H1 (cell line): ENCODE data around the gene BCAS1. TPM values are rescaled to one million over a fixed set of nuclear protein-coding genes. Genes with fewer than 3 reads are reported as not detected.

Experiments used
- CTCF ChIA-PET: fragments of 300-600 bp; sonication (Branson Sonifier 250); formaldehyde crosslinking; loops from one replicate; lab custom pipeline; 2021; ENCODE audit not compliant: partially characterized antibody; lab: Charles Lee
- POLR2A ChIA-PET: fragments of 300-600 bp; sonication (Branson Sonifier 250); formaldehyde crosslinking; loops from one replicate; lab custom pipeline; 2021; ENCODE audit warnings: inconsistent platforms; ENCODE audit not compliant: partially characterized antibody; lab: Charles Lee
- DNase-seq, 2 experiments: peaks; one replicate each; pipeline versions ENCODE4 v3.0.0 to v3.0.0-alpha.2; 2010 to 2022; ENCODE audit warnings: low spot score in 2 of 2, low read depth in 1 of 2, mixed read lengths in 1 of 2
- FAIRE-seq: peaks from 2 replicates; lab custom pipeline; 2011; peaks lifted over from hg19 to GRCh38; lab: Jason Lieb, UNC
- H2AFZ ChIP-seq: 2 replicates; pipeline ENCODE4 v1.8.1; 2012; ENCODE audit warnings: low read length, inconsistent platforms
- H2AK5ac ChIP-seq: 2 replicates; pipeline ENCODE4 v1.6.1; 2013; ENCODE audit warnings: low read depth, low read length
- H2BK120ac ChIP-seq: replicated peaks from 2 replicates; pipeline ENCODE3; 2013; ENCODE audit warnings: low read depth, low read length, inconsistent platforms
- H2BK12ac ChIP-seq: 2 replicates; pipeline ENCODE4 v1.6.1; 2013; ENCODE audit warnings: low read depth, low read length
- H2BK15ac ChIP-seq: 2 replicates; pipeline ENCODE4 v1.6.1; 2013; ENCODE audit warnings: low read length
- H2BK20ac ChIP-seq: 2 replicates; pipeline ENCODE4 v1.6.1; 2013; ENCODE audit warnings: low read length
- H2BK5ac ChIP-seq: 2 replicates; pipeline ENCODE4 v1.6.1; 2013; ENCODE audit warnings: low read depth, low read length
- H3K14ac ChIP-seq: 2 replicates; pipeline ENCODE4 v1.6.1; 2013; ENCODE audit warnings: inconsistent platforms; ENCODE audit not compliant: insufficient read length
- H3K18ac ChIP-seq: 2 replicates; pipeline ENCODE4 v1.6.1; 2013; ENCODE audit warnings: low read length; ENCODE audit errors: extremely low read depth
- H3K23ac ChIP-seq: 2 replicates; pipeline ENCODE4 v1.6.1; 2013; ENCODE audit warnings: inconsistent platforms; ENCODE audit not compliant: insufficient read length
- H3K23me2 ChIP-seq: 2 replicates; pipeline ENCODE4 v1.6.1; 2013; ENCODE audit warnings: low read depth, low read length
- H3K27ac ChIP-seq: 2 replicates; pipeline ENCODE4 v1.6.1; 2011; ENCODE audit warnings: low read depth, low read length, inconsistent platforms
- H3K27me3 ChIP-seq, 4 experiments: replicated peaks in 1 of 4; 1 replicate in 1 of 4; 2 replicates in 3 of 4; pipeline versions ENCODE4 v1.6.1 to v1.8.1; 2011 to 2013; ENCODE audit warnings: low read length in 3 of 4, mild to moderate bottlenecking in 3 of 4, inconsistent platforms in 2 of 4, mixed read lengths in 2 of 4, moderate library complexity in 1 of 4; ENCODE audit not compliant: control insufficient read depth in 3 of 4, insufficient read depth in 3 of 4; ENCODE audit errors: extremely low read depth in 1 of 4
- H3K36me3 ChIP-seq, 4 experiments: 2 replicates each; pipeline versions ENCODE4 v1.6.1 to v1.8.1; 2011 to 2013; ENCODE audit warnings: mild to moderate bottlenecking in 4 of 4, low read length in 3 of 4, moderate library complexity in 2 of 4, control low read depth in 1 of 4, inconsistent platforms in 1 of 4; ENCODE audit not compliant: insufficient read depth in 4 of 4, control insufficient read depth in 2 of 4
- H3K4ac ChIP-seq: replicated peaks from 2 replicates; pipeline ENCODE3; 2013; ENCODE audit warnings: low read length, low read depth, mixed read lengths, inconsistent platforms; ENCODE audit not compliant: insufficient read length
- H3K4me1 ChIP-seq, 4 experiments: replicated peaks in 1 of 4; 1 replicate in 1 of 4; 2 replicates in 3 of 4; pipeline versions ENCODE4 v1.6.1 to v1.8.1; 2011 to 2013; ENCODE audit warnings: low read length in 3 of 4, inconsistent platforms in 2 of 4, mixed read lengths in 1 of 4; ENCODE audit not compliant: insufficient read depth in 4 of 4, control insufficient read depth in 3 of 4
- H3K4me2 ChIP-seq, 2 experiments: 2 replicates each; pipeline versions ENCODE4 v1.6.1 to v1.8.1; 2011 to 2013; ENCODE audit warnings: low read depth in 2 of 2, low read length in 2 of 2, control low read depth in 1 of 2, inconsistent platforms in 1 of 2, mild to moderate bottlenecking in 1 of 2; ENCODE audit not compliant: insufficient read depth in 1 of 2
- H3K4me3 ChIP-seq, 4 experiments: fragments of 200-600, 300-600 bp in 1 of 4; sonication (generic), shearing (Covaris generic), sonication (Bioruptor Twin) in 1 of 4; 2 replicates each; pipeline versions ENCODE4 v1.5.1 to v1.8.1; 2011 to 2016; ENCODE audit warnings: low read length in 4 of 4, low read depth in 3 of 4, control low read depth in 2 of 4, inconsistent platforms in 2 of 4, mild to moderate bottlenecking in 2 of 4, mixed read lengths in 1 of 4, moderate library complexity in 1 of 4; ENCODE audit not compliant: insufficient read depth in 2 of 4; ENCODE audit errors: extremely low read depth in 1 of 4
- H3K56ac ChIP-seq: replicated peaks from 2 replicates; pipeline ENCODE3; 2013; ENCODE audit warnings: low read depth, mild to moderate bottlenecking, mixed read lengths, low read length, inconsistent platforms; ENCODE audit not compliant: insufficient read length
- H3K79me1 ChIP-seq: 2 replicates; pipeline ENCODE4 v1.6.1; 2013; ENCODE audit warnings: low read depth, low read length, control low read depth
- H3K79me2 ChIP-seq, 2 experiments: 2 replicates each; pipeline versions ENCODE4 v1.6.1 to v1.8.1; 2012 to 2013; ENCODE audit warnings: low read length in 2 of 2, mild to moderate bottlenecking in 2 of 2, inconsistent platforms in 1 of 2; ENCODE audit not compliant: insufficient read depth in 2 of 2, control insufficient read depth in 1 of 2
- H3K9ac ChIP-seq, 4 experiments: replicated peaks in 1 of 4; 1 replicate in 1 of 4; 2 replicates in 3 of 4; pipeline versions ENCODE4 v1.6.1 to v1.8.1; 2011 to 2013; ENCODE audit warnings: low read depth in 3 of 4, low read length in 3 of 4, control low read depth in 2 of 4, mild to moderate bottlenecking in 2 of 4, moderate library complexity in 2 of 4, inconsistent platforms in 1 of 4; ENCODE audit errors: extremely low read depth in 1 of 4
- H3K9me3 ChIP-seq, 2 experiments: 2 replicates each; pipeline versions ENCODE4 v1.6.1 to v1.8.1; 2012 to 2013; ENCODE audit warnings: mild to moderate bottlenecking in 2 of 2, moderate library complexity in 2 of 2, control low read depth in 1 of 2, inconsistent platforms in 1 of 2, low read depth in 1 of 2, low read length in 1 of 2, mixed read lengths in 1 of 2; ENCODE audit not compliant: insufficient read depth in 2 of 2
- H4K20me1 ChIP-seq, 2 experiments: replicated peaks in 1 of 2; 2 replicates each; pipeline versions ENCODE3 to v1.8.1; 2011 to 2013; ENCODE audit warnings: inconsistent platforms in 2 of 2, low read length in 2 of 2, mild to moderate bottlenecking in 1 of 2; ENCODE audit not compliant: insufficient read depth in 2 of 2, control insufficient read depth in 1 of 2
- H4K5ac ChIP-seq: 2 replicates; pipeline ENCODE4 v1.6.1; 2013; ENCODE audit warnings: low read length, low read depth, mixed read lengths, inconsistent platforms; ENCODE audit not compliant: insufficient read length
- H4K8ac ChIP-seq: 2 replicates; pipeline ENCODE4 v1.8.0; 2013; ENCODE audit warnings: mild to moderate bottlenecking, moderate library complexity, low read length, inconsistent platforms; ENCODE audit not compliant: insufficient read depth; ENCODE audit errors: extremely low read depth
- H4K91ac ChIP-seq: replicated peaks from 2 replicates; pipeline ENCODE3; 2013; ENCODE audit warnings: low read length, mixed read lengths, inconsistent platforms; ENCODE audit not compliant: insufficient read length
- CEBPB ChIP-seq: IDR thresholded peaks from 2 replicates; pipeline ENCODE4 v1.6.1; 2012; ENCODE audit warnings: low read depth, low read length
- EP300 ChIP-seq, 2 experiments: IDR thresholded peaks; 1 replicate in 1 of 2; 2 replicates in 1 of 2; pipeline ENCODE4 v1.6.1; 2011 to 2012; ENCODE audit warnings: low read depth in 2 of 2, low read length in 2 of 2, mild to moderate bottlenecking in 2 of 2, borderline replicate concordance in 1 of 2, inconsistent platforms in 1 of 2, moderate library complexity in 1 of 2
- YY1 ChIP-seq: IDR thresholded peaks from 2 replicates; pipeline ENCODE4 v1.6.1; 2011; ENCODE audit warnings: low read depth, mild to moderate bottlenecking, low read length
- WGBS, 2 experiments: shearing (Covaris generic) in 1 of 2; methylation state at CpG; one replicate each; pipeline versions ENCODE4 v1.1.6 to v1.1.7; 2013 to 2015; ENCODE audit warnings: low lambda C conversion rate in 2 of 2, mixed read lengths in 2 of 2, inconsistent platforms in 1 of 2, low coverage in 1 of 2, missing lambda C conversion rate in 1 of 2; ENCODE audit not compliant: insufficient replicate concordance in 2 of 2, insufficient coverage in 1 of 2, insufficient read length in 1 of 2; ENCODE audit errors: extremely low coverage in 1 of 2, missing lambda C conversion rate in 1 of 2; 5-methylcytosine and 5-hydroxymethylcytosine counted together
- polyA plus RNA-seq, 7 experiments: library from polyadenylated mRNA; depleted of rRNA in 3 of 7; stranded (reverse) in 5 of 7; unstranded in 2 of 7; fragments of >200 nt in 5 of 7; fragments of 200-250 nt in 2 of 7; gene quantifications; 1 replicate in 5 of 7; 2 replicates in 1 of 7; 4 replicates in 1 of 7; pipeline versions ENCODE4 v1.2.1 to v1.2.3, GENCODE V29; 2011 to 2013; ENCODE audit warnings: missing spikeins in 2 of 7, mixed read lengths in 2 of 7
- total RNA-seq: library from RNA; stranded (reverse); fragmentation: NEBNext Ultra II Directional; extraction: Animal tissue kit (Norgen Biotek cat#: 25700); gene quantifications from 2 replicates; pipeline ENCODE4 v1.2.1, GENCODE V29; 2021

The BCAS1 gene
- total and polyA plus RNA-seq, 2 of the 8 experiments (the other 6 are each of a cell fraction or from before 2014, with no cell fraction given), result 0.06 to 0.19 TPM

GRCh38 chr20:53910351-53911002 lies 159.9 kb downstream of the BCAS1 start:
- Histone ChIP-seq H3K14ac (no peak overlapping the region), H3K4me1 (peaks cover 6 to 10% (median 8%) of the 10 kb centered on the region in 4 experiments; a peak in 6 of 7 replicates), H3K9ac (no peak overlapping the region), H3K4ac (no peak overlapping the region), H3K18ac (no peak overlapping the region), H3K23me2 (no peaks in the 10 kb centered on the region; the same call in 1 of the 2 replicates), H2BK120ac (no peak overlapping the region), H3K27ac (no peak overlapping the region), H2BK15ac (0 out of 2 replicates have a peak overlapping the region, but pooled peaks have one; percentile 35), H3K36me3 (no peaks in the 10 kb centered on the region), H3K23ac (no peak overlapping the region), H2AFZ (no peak overlapping the region), H3K4me2 (no peak overlapping the region), H4K91ac (no peak overlapping the region), H4K8ac (no peak overlapping the region), H3K27me3 (no peaks in the 10 kb centered on the region), H4K20me1 (no peaks in the 10 kb centered on the region), H2AK5ac (0 out of 2 replicates have a peak overlapping the region, but pooled peaks have one; percentile 71), H3K4me3 (no peak overlapping the region), H4K5ac (no peak overlapping the region), H3K79me1 (no peaks in the 10 kb centered on the region), H2BK12ac (no peak overlapping the region), H3K9me3 (peaks cover 3% of the 10 kb centered on the region in 2 experiments; a peak in 2 of 4 replicates), H2BK20ac (no peak overlapping the region), H2BK5ac (no peak overlapping the region), H3K79me2 (no peaks in the 10 kb centered on the region), H3K56ac (no peak overlapping the region)
- FAIRE-seq (no peak), DNase-seq (no peak)
- TF ChIP-seq YY1 (no peak), EP300 (IDR thresholded peaks at IDR 0.05; ENCODE audit: borderline replicate concordance in 1 of 2, low read depth in 2 of 2, low read length in 2 of 2) (no peak), CEBPB (no peak)
- WGBS, 2 experiments, result 98% methylated on average over 13 of the region's 13 CpGs; no CpG with 5 or more reads in 1 of the 2 experiments
- ChIA-PET POLR2A (interaction anchor here (0.6 kb wide), 1 partner anchor 13 kb away, joined by 3 read pairs; no protein-coding TSS in a partner anchor), CTCF (interaction anchor here (1.3 to 1.8 kb wide), 2 partner anchors 11 to 26 kb away, joined by 3 to 5 read pairs; no protein-coding TSS in a partner anchor)
